K562 (cell line): ENCODE data around the gene MRGPRX3. TPM values are rescaled to one million over a fixed set of nuclear protein-coding genes. Genes with fewer than 3 reads are reported as not detected.

Experiments used
- ATAC-seq: fragments of 200-7000 bp; cut with Tn5 transposase; 3 replicates; pipeline ENCODE4 v1.9.1; 2020; ENCODE audit warnings: moderate library complexity
- Bru-seq: library from RNA; stranded (reverse); fragments of 400-500 nt; gene quantifications from one replicate; lab custom pipeline; 2021; lab: Mats Ljungman, UMichigan
- BruChase-seq, 2 experiments: library from RNA; stranded (reverse); fragments of 400-500 nt; gene quantifications; one replicate each; lab custom pipeline; 2021; lab: Mats Ljungman, UMichigan
- BruUV-seq: library from RNA; stranded (reverse); fragments of 400-500 nt; replicated peaks from 2 replicates; lab custom pipeline; 2021; lab: Mats Ljungman, UMichigan
- CTCF ChIA-PET: fragments of 300-600 bp; formaldehyde crosslinking; extraction: SDS; loops from one replicate; lab custom pipeline; 2021; ENCODE audit warnings: low intra/inter-chr PET ratio; lab: Yijun Ruan, JAX
- POLR2A ChIA-PET: fragments of 300-600, 350-650 bp; sonication (Branson Sonifier 250); formaldehyde crosslinking; extraction: SDS; loops from one replicate; lab custom pipeline; 2021; ENCODE audit warnings: antibody characterized with exemption, inconsistent platforms; lab: Yijun Ruan, JAX
- DNase-seq, 4 experiments: peaks; one replicate each; pipeline versions ENCODE4 v3.0.0 to v3.0.0-alpha.2; 2011 to 2018; ENCODE audit warnings: low spot score in 3 of 4, mixed read lengths in 3 of 4; ENCODE audit errors: extremely low read depth in 1 of 4
- FAIRE-seq: peaks from 2 replicates; lab custom pipeline; 2011; peaks lifted over from hg19 to GRCh38; lab: Jason Lieb, UNC
- H2AFZ ChIP-seq: 2 replicates; pipeline ENCODE4 v1.6.0; 2011; ENCODE audit warnings: low read depth, low read length, control low read depth, inconsistent platforms
- H3K27ac ChIP-seq: fragments of 200-600 bp; 3 replicates; pipeline ENCODE4 v1.8.0; 2011; ENCODE audit warnings: low read depth, mild to moderate bottlenecking, control low read depth, inconsistent platforms, low read length, moderate library complexity, mixed read lengths; ENCODE audit errors: extremely low read depth
- H3K27me3 ChIP-seq, 2 experiments: fragments of 300-600 bp in 1 of 2; 2 replicates in 1 of 2; 3 replicates in 1 of 2; pipeline versions ENCODE4 v1.6.0 to v1.8.0; 2011; ENCODE audit warnings: inconsistent platforms in 2 of 2, low read length in 2 of 2, mild to moderate bottlenecking in 1 of 2, mixed read lengths in 1 of 2, moderate library complexity in 1 of 2; ENCODE audit not compliant: control insufficient read depth in 2 of 2, insufficient read depth in 2 of 2
- H3K36me3 ChIP-seq: fragments of 300-600 bp; 3 replicates; pipeline ENCODE4 v1.8.0; 2011; ENCODE audit warnings: mild to moderate bottlenecking, low read length, inconsistent platforms; ENCODE audit not compliant: control insufficient read depth, insufficient read depth
- H3K4me1 ChIP-seq, 2 experiments: fragments of 200-600 bp in 1 of 2; replicated peaks in 1 of 2; 2 replicates in 1 of 2; 3 replicates in 1 of 2; pipeline versions ENCODE4 v1.5.1 to v1.8.0; 2011; ENCODE audit warnings: inconsistent platforms in 2 of 2, low read length in 2 of 2, mild to moderate bottlenecking in 1 of 2, mixed read lengths in 1 of 2, moderate library complexity in 1 of 2; ENCODE audit not compliant: control insufficient read depth in 2 of 2, insufficient read depth in 2 of 2
- H3K4me2 ChIP-seq: 2 replicates; pipeline ENCODE4 v1.6.1; 2011; ENCODE audit warnings: low read length, control low read depth, inconsistent platforms, mixed read lengths; ENCODE audit not compliant: insufficient read depth
- H3K4me3 ChIP-seq: fragments of 200-600 bp; sonication (generic), shearing (Covaris generic); 2 replicates; pipeline ENCODE4 v1.5.1; 2016; ENCODE audit warnings: control low read depth, inconsistent platforms
- H3K79me2 ChIP-seq: fragments of 200-600 bp; 3 replicates; pipeline ENCODE4 v1.8.0; 2011; ENCODE audit warnings: low read length, inconsistent platforms; ENCODE audit not compliant: control insufficient read depth, insufficient read depth
- H3K9ac ChIP-seq, 2 experiments: 2 replicates each; pipeline versions ENCODE4 v1.6.0 to v1.6.1; 2011; ENCODE audit warnings: low read depth in 2 of 2, low read length in 2 of 2, control low read depth in 1 of 2, inconsistent platforms in 1 of 2, mild to moderate bottlenecking in 1 of 2, mixed read lengths in 1 of 2; ENCODE audit not compliant: insufficient read depth in 1 of 2
- H3K9me1 ChIP-seq: one replicate; pipeline ENCODE4 v1.6.0; 2011; ENCODE audit warnings: inconsistent platforms, mild to moderate bottlenecking, low read length, moderate library complexity; ENCODE audit not compliant: control insufficient read depth, insufficient read depth
- H3K9me3 ChIP-seq: replicated peaks from 2 replicates; pipeline ENCODE4 v1.5.1; 2011; ENCODE audit warnings: low read depth, low read length, inconsistent platforms; ENCODE audit not compliant: control insufficient read depth, insufficient read depth
- H4K20me1 ChIP-seq: replicated peaks from 2 replicates; pipeline ENCODE4 v1.6.1; 2011; ENCODE audit warnings: low read length, inconsistent platforms, mixed read lengths; ENCODE audit not compliant: control insufficient read depth, insufficient read depth
- MBD2 ChIP-seq: sonication (generic); IDR thresholded peaks from 2 replicates; pipeline ENCODE4 v1.6.1; 2016; ENCODE audit warnings: low read depth, borderline replicate concordance
- NR4A1 ChIP-seq, 2 experiments: fragments of 250-450 bp in 1 of 2; fragments of 450-650 bp in 1 of 2; sonication (Bioruptor Pico) in 1 of 2; IDR thresholded peaks; 2 replicates each; pipeline versions ENCODE4 v1.4.0 to v1.6.1; 2016 to 2020; ENCODE audit warnings: mild to moderate bottlenecking in 2 of 2, missing compliant biosample characterization in 1 of 2, missing genetic modification characterization in 1 of 2, moderate library complexity in 1 of 2
- PHF8 ChIP-seq: fragments of 200-600 bp; sonication (generic); IDR thresholded peaks from 2 replicates; pipeline ENCODE4 v1.6.1; 2012; ENCODE audit warnings: mixed run types, mild to moderate bottlenecking, inconsistent platforms, low read length, moderate library complexity, borderline replicate concordance
- USF2 ChIP-seq: sonication (generic); formaldehyde crosslinking; IDR thresholded peaks from 2 replicates; pipeline ENCODE4 v1.5.0; 2020; ENCODE audit warnings: missing genetic modification reagents
- ZNF175 ChIP-seq: fragments of 200-800 bp; sonication (Bioruptor generic); IDR thresholded peaks from 2 replicates; pipeline ENCODE4 v1.6.1; 2016; ENCODE audit warnings: low read depth, mild to moderate bottlenecking, missing genetic modification characterization, missing compliant biosample characterization
- ZNF584 ChIP-seq: fragments of 200-800 bp; sonication (Bioruptor generic); IDR thresholded peaks from 2 replicates; pipeline ENCODE4 v1.6.1; 2016; ENCODE audit warnings: low read depth, mild to moderate bottlenecking, missing genetic modification characterization, missing compliant biosample characterization
- WGBS: fragments of 100-300 bp; shearing (Covaris generic); methylation state at CpG from one replicate; pipeline ENCODE4 v1.1.6; 2016; ENCODE audit warnings: low coverage, mixed read lengths; ENCODE audit not compliant: insufficient coverage; ENCODE audit errors: missing lambda C conversion rate; 5-methylcytosine and 5-hydroxymethylcytosine counted together
- in situ Hi-C: fragments of 300-500 bp; cut with MboI; formaldehyde crosslinking; loops from 4 replicates; pipeline ENCODE4 v1.15.0; 2018; ENCODE audit warnings: inconsistent platforms, mixed read lengths
- intact Hi-C: fragments of 100-400 bp; cut with micrococcal nuclease; formaldehyde crosslinking; loops from 2 replicates; pipeline ENCODE4 v1.14.2; 2022
- long read RNA-seq, 3 experiments: library from polyadenylated mRNA in 2 of 3; library from RNA in 1 of 3; unstranded in 2 of 3; stranded (forward) in 1 of 3; transcript quantifications; one replicate each; pipeline ENCODE4 v2.0.0, GENCODE V29; 2019 to 2022
- polyA minus RNA-seq, 3 experiments: library from RNA; depleted of rRNA, polyadenylated mRNA; stranded (reverse); fragments of >200 nt; gene quantifications; 2 replicates each; pipeline ENCODE4 v1.2.3, GENCODE V29; 2011
- polyA plus RNA-seq, 8 experiments: library from polyadenylated mRNA; depleted of rRNA in 4 of 8; stranded (reverse) in 5 of 8; unstranded in 3 of 8; fragments of >200 nt; fragmentation: Nextera tagmentation in 2 of 8; fragmentation: Illumina TruSeq in 1 of 8; extraction: Ambion mirVana in 2 of 8; extraction: Trizol in 1 of 8; gene quantifications; 2 replicates each; pipeline versions ENCODE4 v1.2.1 to v1.2.3, GENCODE V29; 2011 to 2014; ENCODE audit warnings: inconsistent platforms in 1 of 8, missing spikeins in 1 of 8
- total RNA-seq, 7 experiments: library from RNA; depleted of rRNA in 6 of 7; stranded (reverse); fragments of >200 nt in 6 of 7; fragmentation: Illumina TruSeq in 2 of 7; extraction: Trizol in 2 of 7; gene quantifications; 2 replicates each; pipeline versions ENCODE4 v1.2.1 to v1.2.3, GENCODE V29; 2011 to 2021; ENCODE audit warnings: low replicate concordance in 1 of 7

The MRGPRX3 gene
- not detected in 2 replicates for total RNA-seq (2011; cell fraction: chromatin; rRNA removed; ENCODE audit: low replicate concordance)
- not detected in 2 replicates for total RNA-seq (2011; cell fraction: nucleolus; rRNA removed)
- not detected in 2 replicates for total RNA-seq (2011; cell fraction: nucleoplasm; rRNA removed)
- total RNA-seq (2014; rRNA removed) = not detected in 2 replicates
- not detected in 2 replicates for total RNA-seq (2014; rRNA removed; fragmentation: Illumina TruSeq; extraction: Trizol)
- total RNA-seq (2015; rRNA removed; fragmentation: Illumina TruSeq; extraction: Trizol) = not detected in 2 replicates
- not detected in 2 replicates for total RNA-seq (2021)
- polyA plus RNA-seq (2011; rRNA removed) = not detected in 2 replicates
- polyA plus RNA-seq (2011; cell fraction: cytosol; rRNA removed) = not detected in 2 replicates
- polyA plus RNA-seq (2011; cell fraction: nucleus; rRNA removed) = not detected in 2 replicates
- not detected in 2 replicates for polyA plus RNA-seq (2012)
- polyA plus RNA-seq (2014; fragmentation: Illumina TruSeq; extraction: Trizol) = not detected in 2 replicates
- polyA plus RNA-seq (2014; fragmentation: Nextera tagmentation; extraction: Ambion mirVana) = not detected
- polyA plus RNA-seq (2014; rRNA removed) = not detected in 2 replicates
- not detected in 2 replicates for polyA minus RNA-seq (2011; rRNA and poly(A)+ RNA removed)
- polyA minus RNA-seq (2011; cell fraction: cytosol; rRNA and poly(A)+ RNA removed) = not detected in 2 replicates
- polyA minus RNA-seq (2011; cell fraction: nucleus; rRNA and poly(A)+ RNA removed) = not detected in 2 replicates
- Bru-seq, nascent RNA = not detected
- not detected for BruChase-seq, experiment 1, labeled RNA remaining after a 2-hour chase
- not detected for BruChase-seq, experiment 2, labeled RNA remaining after a 6-hour chase
- long read RNA-seq, experiment 1 = 0 reads
- long read RNA-seq, experiment 2 = 0 reads
- long read RNA-seq, experiment 3 = 0 reads

GRCh38 chr11:18132341-18132740 lies at the start of gene MRGPRX3:
TSS of gene MRGPRX3 (plus strand) at chr11:18132571. CDS start at chr11:18137203, 4,632 bp downstream.
- no peak within 1 kb of the TSS for H3K4me2 ChIP-seq
- no peaks in the 10 kb centered on the region for H3K36me3 ChIP-seq
- no peaks in the 10 kb centered on the region for H3K4me1 ChIP-seq
- TF ChIP-seq ZNF175 (CRISPR knock-in tag) (no peak), MBD2 (no peak), USF2 (CRISPR knock-in tag) (no peak), NR4A1 (CRISPR knock-in tag; IDR thresholded peaks at IDR 0.05) (no peak), NR4A1 (tag; IDR thresholded peaks at IDR 0.05) (no peak), PHF8 (no peak), ZNF584 (CRISPR knock-in tag) (no peak)
- intact Hi-C loops (no loop called here), in situ Hi-C loops (no loop called here)
- no peak within 1 kb of the TSS for H3K27ac ChIP-seq
- H3K79me2 ChIP-seq = no peaks in the 10 kb centered on the region
- H3K9ac ChIP-seq = no peak within 1 kb of the TSS
- peaks cover 8 to 12% of the 10 kb centered on the region in 2 experiments; a peak in 4 of 5 replicates for H3K27me3 ChIP-seq
- H2AFZ ChIP-seq = no peak within 1 kb of the TSS
- H3K9me1 ChIP-seq = no peaks in the 10 kb centered on the region
- H3K9me3 ChIP-seq = no peaks in the 10 kb centered on the region; the same call in 1 of the 2 replicates
- POLR2A ChIA-PET = no interaction called here
- H4K20me1 ChIP-seq = no peaks in the 10 kb centered on the region
- FAIRE-seq = no peak
- BruUV-seq = no TSS peak
- H3K4me3 ChIP-seq = no peak within 1 kb of the TSS
- CTCF ChIA-PET = no interaction called here
- DNase-seq = no peak
- 0% methylated on average over 3 of the region's 3 CpGs for WGBS
- no peak for ATAC-seq
